Measurements from ENCODE around the gene TPPP2. TPM values are rescaled to one million over a fixed set of nuclear protein-coding genes. Genes with fewer than 3 reads are reported as not detected.
"Not testable (repeated sequence)": the region's sequence is repeated elsewhere in the genome, so short reads cannot be mapped to it uniquely, and the experiment has no call there.

Gene TPPP2
- total and polyA plus RNA-seq, 4 donors = not detected

DNA sequence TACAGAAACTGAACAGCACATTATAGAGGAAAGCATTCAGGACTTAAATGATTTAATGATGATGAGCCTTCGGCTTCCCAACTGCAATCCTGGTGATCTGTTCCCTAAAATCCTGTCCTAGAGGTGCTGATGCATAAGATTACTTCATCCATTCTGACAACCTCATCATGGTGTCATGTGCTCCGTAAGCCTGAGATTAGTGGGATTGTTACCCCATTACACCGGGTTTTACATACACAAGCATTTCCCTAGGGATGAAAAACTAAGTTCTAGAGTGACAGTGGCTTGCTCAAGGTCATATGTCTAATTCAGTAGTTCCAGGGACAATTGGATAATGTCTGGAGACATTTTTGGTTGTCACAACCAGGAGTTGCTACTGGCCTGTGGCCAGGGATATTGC, 7.1 kb downstream of the TPPP2 start:
- no peaks in the 10 kb centered on the region for H3K9me3 ChIP-seq (ENCODE audit: control insufficient read depth, low read length)
- no peaks in the 10 kb centered on the region for H3K4me1 ChIP-seq (ENCODE audit: control insufficient read depth in 1 of 2, insufficient read depth in 2 of 2, low read length in 2 of 2)
- no peak for ATAC-seq (ENCODE audit: low FRiP score)
- intact Hi-C loops (cut with DNase I) = no loop called here
- H3K36me3 ChIP-seq (ENCODE audit: control insufficient read depth in 1 of 2, insufficient read depth in 2 of 2, low read length in 1 of 2) = no peaks in the 10 kb centered on the region
- H3K27me3 ChIP-seq (ENCODE audit: control insufficient read depth in 1 of 2, insufficient read depth in 2 of 2, low read length in 1 of 2) = no peaks in the 10 kb centered on the region
- no peak overlapping the region for H3K27ac ChIP-seq (ENCODE audit: low read depth in 1 of 2, low read length in 2 of 2)
- no peak overlapping the region for H3K4me3 ChIP-seq (ENCODE audit: low read length in 2 of 2)
- WGBS, 2 donors = 78 to 85% methylated on average over 3 of the region's 3 CpGs
- no peak for DNase-seq

- ATAC-seq (ENCODE audit: low FRiP score) (peak; percentile 94), DNase-seq (peak; percentile 83 to 85)
- H3K27ac ChIP-seq (ENCODE audit: low read depth in 1 of 2, low read length in 2 of 2) = peak overlapping the region in 1 of 2 donors; percentile 52
- no peak overlapping the region for H3K4me3 ChIP-seq (ENCODE audit: low read length in 2 of 2)
- WGBS, 2 donors = 10 to 11% methylated on average over 10 of the region's 10 CpGs
- H3K27me3 ChIP-seq (ENCODE audit: control insufficient read depth in 1 of 2, insufficient read depth in 2 of 2, low read length in 1 of 2) = no peaks in the 10 kb centered on the region
- intact Hi-C loops (cut with DNase I) = loop anchor here in 1 of 2 donors (1.0 kb wide), 1 partner anchor 23 kb away; no protein-coding TSS in a partner anchor
- H3K9me3 ChIP-seq (ENCODE audit: control insufficient read depth, low read length) = no peaks in the 10 kb centered on the region
- H3K4me1 ChIP-seq (ENCODE audit: control insufficient read depth in 1 of 2, insufficient read depth in 2 of 2, low read length in 2 of 2) = no peaks in the 10 kb centered on the region
- H3K36me3 ChIP-seq (ENCODE audit: control insufficient read depth in 1 of 2, insufficient read depth in 2 of 2, low read length in 1 of 2) = no peaks in the 10 kb centered on the region
Measured at GRCh38 chr14:21038441-21039422, 8.7 kb downstream of the TPPP2 start.

GRCh38 chr14:21039585-21040369, 9.8 kb downstream of the TPPP2 start:
- H3K4me1 ChIP-seq (ENCODE audit: control insufficient read depth in 1 of 2, insufficient read depth in 2 of 2, low read length in 2 of 2) = no peaks in the 10 kb centered on the region
- DNase-seq (peak in 1 of 2 donors; percentile 56), ATAC-seq (ENCODE audit: low FRiP score) (peak; percentile 84)
- no peaks in the 10 kb centered on the region for H3K27me3 ChIP-seq (ENCODE audit: control insufficient read depth in 1 of 2, insufficient read depth in 2 of 2, low read length in 1 of 2)
- H3K9me3 ChIP-seq (ENCODE audit: control insufficient read depth, low read length) = no peaks in the 10 kb centered on the region
- WGBS, 2 donors = 46 to 47% methylated on average over 8 of the region's 8 CpGs
- peak overlapping the region in 1 of 2 donors; percentile 17 for H3K27ac ChIP-seq (ENCODE audit: low read depth in 1 of 2, low read length in 2 of 2)
- H3K4me3 ChIP-seq (ENCODE audit: low read length in 2 of 2) = no peak overlapping the region
- no peaks in the 10 kb centered on the region for H3K36me3 ChIP-seq (ENCODE audit: control insufficient read depth in 1 of 2, insufficient read depth in 2 of 2, low read length in 1 of 2)
- intact Hi-C loops (cut with DNase I) = loop anchor here (1.0 to 5.0 kb wide), 3 partner anchors 24 to 37 kb away; no protein-coding TSS in a partner anchor

GRCh38 chr14:21040370-21040925, 10.4 kb downstream of the TPPP2 start:
- no peak for DNase-seq
- no peaks in the 10 kb centered on the region for H3K4me1 ChIP-seq (ENCODE audit: control insufficient read depth in 1 of 2, insufficient read depth in 2 of 2, low read length in 2 of 2)
- no peak for ATAC-seq (ENCODE audit: low FRiP score)
- H3K27ac ChIP-seq (ENCODE audit: low read depth in 1 of 2, low read length in 2 of 2) = no peak overlapping the region
- WGBS, 2 donors = 67 to 71% methylated on average over 8 of the region's 8 CpGs
- H3K27me3 ChIP-seq (ENCODE audit: control insufficient read depth in 1 of 2, insufficient read depth in 2 of 2, low read length in 1 of 2) = no peaks in the 10 kb centered on the region
- H3K9me3 ChIP-seq (ENCODE audit: control insufficient read depth, low read length) = no peaks in the 10 kb centered on the region
- no peak overlapping the region for H3K4me3 ChIP-seq (ENCODE audit: low read length in 2 of 2)
- intact Hi-C loops (cut with DNase I) = loop anchor here (1.0 to 5.0 kb wide), 2 partner anchors 26 to 38 kb away; no protein-coding TSS in a partner anchor
- H3K36me3 ChIP-seq (ENCODE audit: control insufficient read depth in 1 of 2, insufficient read depth in 2 of 2, low read length in 1 of 2) = no peaks in the 10 kb centered on the region

DNA sequence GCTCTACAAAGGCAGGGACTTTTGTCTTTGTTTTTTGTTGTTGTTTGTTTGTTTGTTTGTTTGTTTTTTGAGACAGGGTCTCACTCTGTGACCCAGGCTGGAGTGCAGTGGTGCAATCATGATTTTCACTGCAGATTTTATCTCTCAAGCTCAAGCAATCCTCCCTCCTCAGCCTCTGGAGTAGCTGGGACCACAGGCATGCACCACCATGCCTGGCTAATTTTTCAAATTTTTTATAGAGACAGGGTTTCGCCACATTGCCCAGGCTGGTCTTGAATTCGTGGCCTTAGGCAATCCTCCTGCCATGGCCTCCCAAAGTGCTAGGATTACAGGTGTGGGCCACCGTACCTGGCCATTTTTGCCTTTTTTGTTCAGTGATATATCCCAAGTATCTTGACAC, 10.9 kb downstream of the TPPP2 start:
- DNase-seq; H3K4me1 ChIP-seq (ENCODE audit: control insufficient read depth in 1 of 2, insufficient read depth in 2 of 2, low read length in 2 of 2); ATAC-seq (ENCODE audit: low FRiP score); H3K4me3 ChIP-seq (ENCODE audit: low read length in 2 of 2); H3K27ac ChIP-seq (ENCODE audit: low read depth in 1 of 2, low read length in 2 of 2); H3K36me3 ChIP-seq (ENCODE audit: control insufficient read depth in 1 of 2, insufficient read depth in 2 of 2, low read length in 1 of 2); H3K27me3 ChIP-seq (ENCODE audit: control insufficient read depth in 1 of 2, insufficient read depth in 2 of 2, low read length in 1 of 2); H3K9me3 ChIP-seq (ENCODE audit: control insufficient read depth, low read length): not testable (repeated sequence)
- WGBS, 2 donors = 78 to 79% methylated on average over 3 of the region's 3 CpGs
- intact Hi-C loops (cut with DNase I) = loop anchor here (1.0 to 5.0 kb wide), 2 partner anchors 27 to 39 kb away; no protein-coding TSS in a partner anchor

DNA sequence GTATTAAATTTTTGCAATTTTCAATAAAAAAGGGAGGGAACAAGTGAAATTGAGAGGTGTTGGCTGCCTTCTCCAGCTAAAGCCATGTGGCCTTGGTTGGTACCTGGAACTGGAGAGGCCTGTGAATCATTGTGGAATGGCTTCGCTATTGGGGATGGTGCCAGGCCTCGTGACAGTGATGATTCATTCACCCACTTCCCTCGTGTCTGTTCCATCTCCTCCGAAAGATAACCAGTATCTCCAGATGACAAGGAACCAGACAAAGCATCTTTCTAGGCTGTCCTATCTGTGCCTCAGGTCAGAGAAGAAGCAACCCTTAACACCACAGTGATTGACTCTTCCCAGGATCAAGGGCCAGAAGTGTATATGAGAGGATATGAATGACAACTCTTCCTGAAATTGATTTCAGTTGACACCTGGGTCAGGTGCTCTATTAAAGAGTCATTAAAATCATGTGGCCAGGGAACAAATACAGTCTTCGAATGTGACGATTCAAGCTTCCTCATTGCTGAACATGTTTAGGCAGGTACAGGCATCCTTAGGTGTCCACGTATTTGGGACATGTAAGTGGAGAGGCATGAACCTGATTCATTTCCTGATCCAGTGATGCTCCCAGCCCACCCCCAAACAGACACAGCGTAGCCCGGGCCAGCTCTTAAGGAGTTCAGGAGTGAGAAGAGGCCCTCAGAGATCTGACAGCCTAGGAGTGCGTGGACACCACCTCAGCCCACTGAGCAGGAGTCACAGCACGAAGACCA, 11.8 kb downstream of the TPPP2 start, which contains the start of gene RNASE7:
Gene RNASE7, plus strand, starts transcription at position 687 of the 758 bp plus-strand sequence. CDS start 631 bp downstream, outside the sequence.
- Histone ChIP-seq H3K27ac (ENCODE audit: low read depth in 1 of 2, low read length in 2 of 2) (no peak within 1 kb of the TSS), H3K4me3 (ENCODE audit: low read length in 2 of 2) (no peak within 1 kb of the TSS), H3K4me1 (ENCODE audit: control insufficient read depth in 1 of 2, insufficient read depth in 2 of 2, low read length in 2 of 2) (no peaks in the 10 kb centered on the region), H3K36me3 (ENCODE audit: control insufficient read depth in 1 of 2, insufficient read depth in 2 of 2, low read length in 1 of 2) (no peaks in the 10 kb centered on the region), H3K9me3 (ENCODE audit: control insufficient read depth, low read length) (no peaks in the 10 kb centered on the region), H3K27me3 (ENCODE audit: control insufficient read depth in 1 of 2, insufficient read depth in 2 of 2, low read length in 1 of 2) (no peaks in the 10 kb centered on the region)
- WGBS, 2 donors = 79% methylated on average over 11 of the region's 11 CpGs
- no peak for ATAC-seq (ENCODE audit: low FRiP score)
- DNase-seq = no peak
- intact Hi-C loops (cut with DNase I) = loop anchor here in 1 of 2 donors (5.0 kb wide), 1 partner anchor 40 kb away; no protein-coding TSS in a partner anchor

GRCh38 chr14:21042918-21043317, 12.9 kb downstream of the TPPP2 start:
- no peak overlapping the region for H3K4me3 ChIP-seq (ENCODE audit: low read length in 2 of 2)
- no peak overlapping the region for H3K27ac ChIP-seq (ENCODE audit: low read depth in 1 of 2, low read length in 2 of 2)
- WGBS, 2 donors = 35 to 40% methylated on average over 8 of the region's 8 CpGs
- ATAC-seq (ENCODE audit: low FRiP score) (no peak), DNase-seq (no peak)
- H3K9me3 ChIP-seq (ENCODE audit: control insufficient read depth, low read length) = no peaks in the 10 kb centered on the region
- no peaks in the 10 kb centered on the region for H3K4me1 ChIP-seq (ENCODE audit: control insufficient read depth in 1 of 2, insufficient read depth in 2 of 2, low read length in 2 of 2)
- no peaks in the 10 kb centered on the region for H3K27me3 ChIP-seq (ENCODE audit: control insufficient read depth in 1 of 2, insufficient read depth in 2 of 2, low read length in 1 of 2)
- intact Hi-C loops (cut with DNase I) = loop anchor here in 1 of 2 donors (5.0 kb wide), 1 partner anchor 41 kb away; no protein-coding TSS in a partner anchor
- H3K36me3 ChIP-seq (ENCODE audit: control insufficient read depth in 1 of 2, insufficient read depth in 2 of 2, low read length in 1 of 2) = no peaks in the 10 kb centered on the region
